SK-N-MC (cell line): ENCODE results near the gene TRAPPC11.
A peak's percentile ranks its signal among the peaks of the same experiment; 100 is the strongest.

Source experiments
- DNase-seq: peaks from one replicate; pipeline ENCODE4 v3.0.0-alpha.2; 2011; ENCODE audit warnings: low read depth, low spot score
- H3K27ac ChIP-seq: fragments of 200-600 bp; sonication (generic); 2 replicates; pipeline ENCODE4 v1.5.1; 2016; ENCODE audit warnings: mixed run types
- H3K36me3 ChIP-seq: fragments of 200-600 bp; sonication (generic); 2 replicates; pipeline ENCODE4 v1.6.1; 2017; ENCODE audit warnings: antibody characterized with exemption, low read length, mixed read lengths; ENCODE audit not compliant: insufficient read depth
- H3K4me3 ChIP-seq: fragments of 200-600 bp; sonication (generic); 2 replicates; pipeline ENCODE4 v1.5.1; 2016
- H3K9ac ChIP-seq: fragments of 200-600 bp; sonication (generic); 2 replicates; pipeline ENCODE4 v1.8.0; 2017; ENCODE audit warnings: mixed run types, mixed read lengths; ENCODE audit not compliant: insufficient read length
- H3K9me3 ChIP-seq: fragments of 200-600 bp; sonication (generic); 2 replicates; pipeline ENCODE4 v1.6.1; 2017; ENCODE audit warnings: low read depth, mild to moderate bottlenecking, antibody characterized with exemption, low read length, moderate library complexity, mixed read lengths
- EZH2 ChIP-seq: fragments of 200-600 bp; sonication (generic); IDR thresholded peaks from one replicate; pipeline ENCODE4 v1.6.1; 2017; ENCODE audit warnings: antibody characterized with exemption
- FOXP2 ChIP-seq: optimal IDR thresholded peaks from 2 replicates; pipeline ENCODE3; 2011; ENCODE audit warnings: mild to moderate bottlenecking, moderate library complexity; ENCODE audit not compliant: insufficient read depth; ENCODE audit errors: extremely low read length, control extremely low read depth
- POLR2AphosphoS5 ChIP-seq: IDR thresholded peaks from 2 replicates; pipeline ENCODE4 v1.6.1; 2012; ENCODE audit warnings: mild to moderate bottlenecking, low read depth, low read length, borderline replicate concordance

TRAPPC11 gene

DNA sequence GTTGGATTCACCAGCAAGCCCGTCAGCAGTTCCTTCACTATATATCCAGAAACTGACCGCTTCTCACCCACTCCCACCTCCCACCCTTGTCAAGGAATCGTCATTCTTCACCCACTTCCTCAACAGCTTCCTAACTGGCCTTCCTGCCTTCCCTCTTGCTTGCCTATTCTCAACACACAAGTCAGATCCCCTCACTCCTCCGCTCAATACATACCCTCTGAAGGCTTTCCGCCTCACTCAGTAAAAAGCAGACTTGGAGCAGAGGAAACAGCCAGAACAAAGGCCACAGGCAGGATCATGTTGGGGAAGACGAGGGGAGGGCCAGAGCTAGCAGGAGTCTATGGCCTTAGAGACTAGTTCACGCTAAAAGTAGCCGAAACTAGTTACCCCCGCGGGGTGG, 23.8 kb upstream of the TRAPPC11 start:
- TF ChIP-seq EZH2: no peak
- TF ChIP-seq POLR2AphosphoS5: no peak
- no peak for TF ChIP-seq FOXP2
- H3K27ac ChIP-seq: no peak overlapping the region
- no peak for DNase-seq
- H3K36me3 ChIP-seq: no peaks in the 10 kb centered on the region
- no peak overlapping the region for H3K4me3 ChIP-seq
- H3K9me3 ChIP-seq: no peaks in the 10 kb centered on the region
- no peak overlapping the region for H3K9ac ChIP-seq

DNA sequence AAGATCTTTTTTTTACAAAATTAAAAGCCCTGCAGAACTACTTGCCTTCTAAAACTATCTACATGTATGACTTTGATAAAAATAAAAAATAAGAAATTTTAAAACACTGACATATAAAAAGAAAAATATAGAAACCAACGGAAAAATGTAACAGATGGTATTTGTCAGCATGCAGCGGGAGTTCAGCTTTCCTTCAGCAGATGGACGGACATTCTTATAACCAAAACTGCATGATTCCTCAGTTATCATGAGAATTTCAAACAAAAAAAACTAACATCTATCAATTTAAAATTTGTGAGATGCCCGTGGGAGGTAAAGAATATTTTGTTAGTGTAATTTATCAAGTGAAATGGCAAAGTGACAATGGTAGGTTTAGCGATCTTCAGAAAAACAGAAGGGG, 23.4 kb upstream of the TRAPPC11 start:
- TF ChIP-seq FOXP2 (no peak), POLR2AphosphoS5 (no peak)
- Histone ChIP-seq H3K27ac (no peak overlapping the region), H3K9ac (no peak overlapping the region), H3K4me3 (no peak overlapping the region), H3K9me3 (no peaks in the 10 kb centered on the region), H3K36me3 (no peaks in the 10 kb centered on the region)
- no peak for DNase-seq

DNA sequence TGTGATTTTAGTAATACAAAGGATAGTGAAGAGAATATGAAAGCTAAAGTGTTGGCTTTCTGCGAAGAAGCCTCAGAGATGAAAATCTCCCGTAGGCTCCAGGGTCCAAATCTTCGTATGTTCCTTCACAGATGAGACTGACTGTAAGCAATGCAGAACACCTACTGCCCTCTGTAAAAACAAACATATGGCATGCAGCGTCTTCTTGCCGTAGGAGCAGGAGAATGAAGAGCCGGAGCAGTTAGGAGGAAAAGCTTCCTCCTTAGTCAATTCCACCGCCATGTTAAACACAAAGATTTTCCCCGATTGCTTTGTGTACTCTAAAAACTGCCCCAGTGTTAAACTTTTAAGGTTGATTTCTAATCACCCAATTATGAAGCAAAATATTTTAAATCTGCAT, 22.6 kb upstream of the TRAPPC11 start:
- no peak overlapping the region for H3K27ac ChIP-seq
- no peaks in the 10 kb centered on the region for H3K36me3 ChIP-seq
- H3K9ac ChIP-seq: no peak overlapping the region
- H3K4me3 ChIP-seq: no peak overlapping the region
- TF ChIP-seq EZH2 (no peak), FOXP2 (no peak), POLR2AphosphoS5 (no peak)
- no peak for DNase-seq
- no peaks in the 10 kb centered on the region for H3K9me3 ChIP-seq

DNA sequence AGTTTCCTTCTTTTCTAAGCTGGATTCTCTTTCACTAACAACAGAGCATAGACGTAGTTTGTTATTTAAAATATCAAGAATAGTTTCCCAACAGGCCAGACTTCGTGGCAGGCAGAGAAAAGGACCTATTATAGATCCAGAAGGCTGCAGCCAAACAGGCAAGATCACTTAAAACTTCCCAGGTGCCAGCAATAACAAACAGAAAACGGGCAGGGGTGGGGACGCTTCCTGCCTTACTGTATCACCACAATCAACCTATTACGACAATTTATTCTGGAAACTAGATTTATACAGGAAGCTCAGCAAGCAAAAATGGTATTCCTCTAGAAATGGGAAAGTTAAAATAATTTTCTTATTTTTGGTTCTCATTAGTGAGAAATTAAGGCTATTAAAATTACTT, 22.2 kb upstream of the TRAPPC11 start:
- DNase-seq: no peak
- no peak overlapping the region for H3K4me3 ChIP-seq
- H3K9me3 ChIP-seq: no peaks in the 10 kb centered on the region
- H3K9ac ChIP-seq: no peak overlapping the region
- H3K27ac ChIP-seq: no peak overlapping the region
- H3K36me3 ChIP-seq: no peaks in the 10 kb centered on the region
- TF ChIP-seq FOXP2 (no peak), POLR2AphosphoS5 (no peak), EZH2 (no peak)

DNA sequence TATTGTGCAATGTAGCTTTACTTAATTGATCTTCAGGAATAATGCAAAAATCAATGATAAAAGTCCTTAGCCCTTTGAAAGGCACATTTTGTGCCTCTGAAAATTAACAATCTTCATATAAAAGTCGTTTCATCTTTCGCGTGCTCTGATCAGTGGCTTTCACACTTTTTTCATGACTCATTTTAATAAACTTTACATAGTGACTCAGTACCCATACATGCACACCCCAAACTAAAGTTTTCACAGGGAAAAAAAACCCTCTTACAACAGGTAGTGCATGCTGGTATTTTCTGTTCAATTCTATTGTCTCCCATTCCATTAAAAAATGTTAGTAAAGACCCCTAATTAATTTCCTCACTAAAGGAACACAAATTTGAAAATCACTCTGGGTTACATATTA, 21.6 kb upstream of the TRAPPC11 start:
- no peak overlapping the region for H3K4me3 ChIP-seq
- no peaks in the 10 kb centered on the region for H3K9me3 ChIP-seq
- no peak for DNase-seq
- no peak overlapping the region for H3K27ac ChIP-seq
- no peak for TF ChIP-seq POLR2AphosphoS5
- no peak for TF ChIP-seq EZH2
- TF ChIP-seq FOXP2: no peak
- no peak overlapping the region for H3K9ac ChIP-seq
- no peaks in the 10 kb centered on the region for H3K36me3 ChIP-seq

DNA sequence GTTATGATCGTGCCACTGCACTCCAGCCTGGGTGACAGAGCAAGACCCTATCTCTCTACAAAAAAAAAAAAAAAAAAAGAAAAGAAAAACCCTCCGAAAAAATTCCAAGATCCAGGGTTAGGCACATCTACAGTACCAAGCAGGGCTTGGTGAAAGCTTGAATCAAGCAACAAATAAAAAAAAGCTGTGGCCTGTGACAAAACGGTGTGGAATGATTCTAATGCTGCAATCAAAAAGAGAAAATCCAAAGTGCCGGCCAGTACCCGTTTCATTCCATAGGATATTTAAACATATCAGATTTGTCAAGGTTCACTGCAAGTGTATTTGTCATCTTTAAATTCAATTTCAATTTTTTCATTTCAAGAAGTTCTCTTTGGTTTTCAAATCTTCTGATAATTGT, 20.7 kb upstream of the TRAPPC11 start:
- Histone ChIP-seq H3K9me3 (no peaks in the 10 kb centered on the region), H3K4me3 (no peak overlapping the region), H3K9ac (peak overlapping the region; percentile 45), H3K36me3 (no peaks in the 10 kb centered on the region; the same call in 1 of the 2 replicates), H3K27ac (0 out of 2 replicates have a peak overlapping the region, but pooled peaks have one; percentile 56)
- DNase-seq: no peak
- TF ChIP-seq POLR2AphosphoS5 (no peak), EZH2 (no peak), FOXP2 (no peak)

DNA sequence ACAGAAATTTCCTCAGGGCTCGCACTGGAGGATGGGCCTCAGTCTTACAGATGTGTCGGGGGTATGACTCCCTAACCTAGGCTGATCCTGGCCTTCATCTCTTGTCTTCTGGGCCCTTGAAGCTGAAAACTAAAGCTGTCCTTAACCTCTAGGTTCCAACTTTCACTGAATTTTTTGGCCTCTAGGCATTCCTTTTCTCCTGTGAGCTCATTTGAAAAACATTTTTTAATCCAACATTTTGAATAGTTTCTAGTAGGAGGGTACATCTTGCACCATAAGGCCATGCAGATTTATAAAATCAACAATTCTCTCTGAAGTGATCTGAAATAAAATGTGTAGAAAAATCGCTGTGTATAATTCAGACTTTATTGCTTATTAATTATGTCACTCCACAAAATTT, 19.8 kb upstream of the TRAPPC11 start:
- Histone ChIP-seq H3K9me3 (no peaks in the 10 kb centered on the region), H3K9ac (no peak overlapping the region), H3K36me3 (peaks cover 6% of the 10 kb centered on the region), H3K27ac (0 out of 2 replicates have a peak overlapping the region, but pooled peaks have one; percentile 4), H3K4me3 (no peak overlapping the region)
- no peak for DNase-seq
- no peak for TF ChIP-seq FOXP2
- no peak for TF ChIP-seq EZH2
- no peak for TF ChIP-seq POLR2AphosphoS5

DNA sequence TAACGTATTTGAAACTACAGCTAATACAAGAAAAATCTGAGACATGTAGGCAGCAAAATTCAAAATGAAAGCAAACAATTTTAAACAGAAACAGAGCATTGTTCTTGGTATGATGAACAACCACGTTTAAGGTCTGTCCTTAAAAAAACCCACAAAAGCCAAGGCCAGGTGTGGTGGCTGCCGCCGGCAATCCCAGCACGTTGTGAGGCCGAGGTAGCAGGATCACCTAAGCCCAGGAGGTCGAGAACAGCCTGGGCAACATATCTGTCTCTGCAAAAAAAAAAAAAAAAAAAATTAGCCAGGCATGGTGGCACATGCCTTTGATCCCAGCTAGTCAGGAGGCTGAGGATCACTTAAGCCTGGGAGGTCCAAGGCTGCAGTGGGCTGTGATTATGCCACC, 13.8 kb upstream of the TRAPPC11 start:
- Histone ChIP-seq H3K36me3 (peaks cover 48% of the 10 kb centered on the region), H3K9me3 (no peaks in the 10 kb centered on the region), H3K27ac (no peak overlapping the region), H3K4me3 (no peak overlapping the region), H3K9ac (no peak overlapping the region)
- TF ChIP-seq POLR2AphosphoS5: no peak
- TF ChIP-seq FOXP2: no peak
- TF ChIP-seq EZH2: no peak
- DNase-seq: no peak

DNA sequence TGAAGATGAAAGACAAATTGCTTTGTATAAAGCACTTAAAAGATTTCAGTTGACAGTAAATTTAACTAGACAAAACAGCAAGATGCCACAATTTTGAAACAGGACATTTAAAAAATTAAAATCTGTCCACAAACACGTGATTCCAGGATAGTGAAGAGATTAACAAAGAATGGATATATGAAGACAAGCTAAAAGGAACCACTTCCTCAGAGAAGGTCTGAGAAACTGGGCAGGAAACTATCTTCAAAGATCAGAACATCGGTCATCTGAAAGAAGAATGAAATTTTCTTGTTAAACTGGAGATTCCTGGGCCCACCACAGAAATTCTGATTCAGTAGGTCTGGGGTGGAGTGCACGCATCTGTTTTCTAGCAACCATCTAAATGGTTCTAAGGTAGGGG, 1.5 kb upstream of the TRAPPC11 start:
- no peak for TF ChIP-seq POLR2AphosphoS5
- no peak for TF ChIP-seq EZH2
- TF ChIP-seq FOXP2: no peak
- no peak for DNase-seq
- peak overlapping the region; percentile 91 for H3K9ac ChIP-seq
- H3K27ac ChIP-seq: no peak overlapping the region
- peaks cover 13% of the 10 kb centered on the region for H3K36me3 ChIP-seq
- H3K9me3 ChIP-seq: no peaks in the 10 kb centered on the region
- H3K4me3 ChIP-seq: peak overlapping the region; percentile 99
